Osteocyte (in vitro differentiated cells): ENCODE measurements around the gene TTC36. TPM values are rescaled to one million over a fixed set of nuclear protein-coding genes. Genes with fewer than 3 reads are reported as not detected.

ENCODE experiments used
- DNase-seq: peaks from one replicate; pipeline ENCODE4 v3.0.0; 2021; ENCODE audit warnings: mixed read lengths; ENCODE audit not compliant: unreplicated experiment; ENCODE audit errors: extremely low spot score
- H3K27ac Mint-ChIP-seq: one replicate; pipeline ENCODE4 v1.8.0; 2021; ENCODE audit warnings: mild to moderate bottlenecking, mixed read lengths; ENCODE audit not compliant: unreplicated experiment
- H3K27me3 Mint-ChIP-seq: one replicate; pipeline ENCODE4 v1.8.0; 2021; ENCODE audit warnings: mixed read lengths; ENCODE audit not compliant: unreplicated experiment
- H3K36me3 Mint-ChIP-seq: one replicate; pipeline ENCODE4 v1.8.0; 2021; ENCODE audit warnings: mixed read lengths; ENCODE audit not compliant: unreplicated experiment
- H3K4me1 Mint-ChIP-seq: one replicate; pipeline ENCODE4 v1.8.0; 2021; ENCODE audit warnings: mixed read lengths; ENCODE audit not compliant: unreplicated experiment
- H3K4me3 Mint-ChIP-seq: one replicate; pipeline ENCODE4 v1.8.0; 2021; ENCODE audit warnings: mild to moderate bottlenecking, moderate library complexity, mixed read lengths; ENCODE audit not compliant: unreplicated experiment
- H3K9me3 Mint-ChIP-seq: one replicate; pipeline ENCODE4 v1.8.0; 2021; ENCODE audit warnings: mixed read lengths; ENCODE audit not compliant: unreplicated experiment
- total RNA-seq: library from RNA; stranded (reverse); gene quantifications from 2 replicates; pipeline ENCODE4 v1.2.1, GENCODE V29; 2021
- TF ChIP-seq, protein P1 (sequence below): fragments of 200-600 bp; sonication (generic); IDR thresholded peaks from 2 replicates; pipeline ENCODE4 v1.5.0; 2021; ENCODE audit warnings: antibody characterized with exemption, mild to moderate bottlenecking, moderate library complexity

TTC36 gene
- total RNA-seq, 1 donor from 2014 or later = 1.2 TPM

DNA sequence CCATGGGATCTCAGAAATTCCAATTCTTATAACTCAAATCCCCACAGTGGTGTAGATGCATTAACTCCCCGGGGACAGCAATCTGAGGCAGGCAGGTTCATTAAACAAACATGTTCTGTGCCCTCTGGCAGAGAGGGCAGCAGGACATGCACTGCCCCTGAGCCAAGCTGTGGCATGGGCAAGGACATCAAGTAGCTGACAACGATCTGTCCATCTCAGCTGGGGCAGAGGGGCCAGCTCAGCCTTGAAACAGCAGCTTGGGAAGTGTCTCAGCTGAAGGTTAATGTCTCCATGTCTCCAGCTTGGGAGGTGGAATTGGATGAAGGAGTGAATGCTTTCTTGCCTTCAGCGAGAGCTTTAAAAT lies 17.4 kb downstream of the TTC36 start:
- TF ChIP-seq, protein P1, sequence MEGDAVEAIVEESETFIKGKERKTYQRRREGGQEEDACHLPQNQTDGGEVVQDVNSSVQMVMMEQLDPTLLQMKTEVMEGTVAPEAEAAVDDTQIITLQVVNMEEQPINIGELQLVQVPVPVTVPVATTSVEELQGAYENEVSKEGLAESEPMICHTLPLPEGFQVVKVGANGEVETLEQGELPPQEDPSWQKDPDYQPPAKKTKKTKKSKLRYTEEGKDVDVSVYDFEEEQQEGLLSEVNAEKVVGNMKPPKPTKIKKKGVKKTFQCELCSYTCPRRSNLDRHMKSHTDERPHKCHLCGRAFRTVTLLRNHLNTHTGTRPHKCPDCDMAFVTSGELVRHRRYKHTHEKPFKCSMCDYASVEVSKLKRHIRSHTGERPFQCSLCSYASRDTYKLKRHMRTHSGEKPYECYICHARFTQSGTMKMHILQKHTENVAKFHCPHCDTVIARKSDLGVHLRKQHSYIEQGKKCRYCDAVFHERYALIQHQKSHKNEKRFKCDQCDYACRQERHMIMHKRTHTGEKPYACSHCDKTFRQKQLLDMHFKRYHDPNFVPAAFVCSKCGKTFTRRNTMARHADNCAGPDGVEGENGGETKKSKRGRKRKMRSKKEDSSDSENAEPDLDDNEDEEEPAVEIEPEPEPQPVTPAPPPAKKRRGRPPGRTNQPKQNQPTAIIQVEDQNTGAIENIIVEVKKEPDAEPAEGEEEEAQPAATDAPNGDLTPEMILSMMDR = no peak
- Mint-ChIP-seq H3K27me3 (no peaks in the 10 kb centered on the region), H3K4me3 (no peak overlapping the region), H3K36me3 (peaks cover 24% of the 10 kb centered on the region), H3K9me3 (no peaks in the 10 kb centered on the region), H3K4me1 (peaks cover 11% of the 10 kb centered on the region), H3K27ac (peak overlapping the region; percentile 38)
- DNase-seq = no peak

DNA sequence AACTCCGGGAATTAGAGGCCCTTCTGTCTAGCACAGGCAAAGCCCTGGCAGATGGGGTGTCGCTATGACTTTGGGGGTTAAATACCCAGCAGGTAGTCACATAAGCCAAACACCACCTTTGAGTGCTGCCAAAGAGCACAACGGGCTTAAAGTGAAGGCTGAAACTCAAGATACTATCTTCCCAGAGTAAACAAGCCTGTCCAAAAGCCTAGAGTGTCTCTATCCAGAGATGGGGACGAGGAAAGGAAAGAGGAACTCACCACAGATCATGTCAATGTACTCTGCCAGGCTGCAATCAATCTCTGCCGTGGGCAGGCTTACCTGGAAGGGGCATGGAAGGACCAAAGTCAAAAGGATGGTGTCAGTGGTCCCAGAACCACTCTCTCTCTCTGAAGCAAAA lies 18.3 kb downstream of the TTC36 start:
- TF ChIP-seq, protein P1 = no peak

DNA sequence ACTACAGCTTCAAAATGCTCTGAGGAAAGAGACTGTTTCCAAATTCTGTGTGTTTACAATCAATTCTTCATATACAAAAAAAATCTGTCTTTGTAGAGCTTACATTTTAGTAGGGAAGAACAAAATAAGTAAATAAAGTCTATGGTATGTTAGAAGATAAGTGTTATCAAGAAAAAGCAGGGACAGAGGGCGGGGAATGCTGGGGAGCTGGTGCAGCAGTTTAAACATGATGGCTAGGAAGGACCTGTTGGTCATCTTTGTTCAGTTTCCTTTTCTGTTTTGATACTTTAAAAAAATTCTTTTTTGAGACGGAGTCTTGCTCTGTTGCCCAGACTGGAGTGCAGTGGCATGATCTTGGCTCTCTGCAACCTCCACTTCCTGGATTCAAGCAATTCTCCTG lies 19.9 kb downstream of the TTC36 start:
- Mint-ChIP-seq H3K27me3 (no peaks in the 10 kb centered on the region), H3K27ac (no peak overlapping the region)

More for the DNA sequence above, 18.3 kb downstream of the TTC36 start:
- Mint-ChIP-seq H3K27me3 (no peaks in the 10 kb centered on the region), H3K36me3 (peaks cover 20% of the 10 kb centered on the region), H3K27ac (no peak overlapping the region), H3K4me3 (no peak overlapping the region), H3K9me3 (no peaks in the 10 kb centered on the region), H3K4me1 (peaks cover 8% of the 10 kb centered on the region)
- DNase-seq = no peak

DNA sequence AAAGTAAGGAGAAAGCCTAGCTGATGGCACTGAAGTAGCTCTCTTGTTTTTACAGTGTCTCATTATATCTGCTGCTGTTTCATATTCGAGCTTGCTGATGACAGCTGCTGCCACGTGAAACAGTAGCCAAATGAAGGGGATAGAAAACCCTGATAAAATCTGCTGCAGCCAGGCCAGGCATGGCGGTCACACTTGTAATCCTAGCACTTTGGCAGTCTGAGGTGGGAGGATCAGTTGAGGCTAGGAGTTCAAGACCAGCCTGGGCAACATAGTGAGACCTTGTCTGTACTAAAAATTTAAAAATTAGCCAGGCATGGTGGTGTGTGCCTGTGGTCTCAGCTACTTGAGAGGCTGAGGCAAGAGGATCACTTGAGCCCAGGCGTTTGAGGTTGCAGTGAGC lies 25.1 kb downstream of the TTC36 start:
- no peaks in the 10 kb centered on the region for H3K9me3 Mint-ChIP-seq
- H3K27ac Mint-ChIP-seq = no peak overlapping the region
- TF ChIP-seq, protein P1 = no peak
- no peaks in the 10 kb centered on the region for H3K4me1 Mint-ChIP-seq
- H3K36me3 Mint-ChIP-seq = peaks cover 21% of the 10 kb centered on the region
- H3K27me3 Mint-ChIP-seq = no peaks in the 10 kb centered on the region
- DNase-seq = peak; percentile 51
- H3K4me3 Mint-ChIP-seq = no peak overlapping the region

More for the DNA sequence above, 19.9 kb downstream of the TTC36 start:
- DNase-seq = no peak
- TF ChIP-seq, protein P1 = no peak
- Mint-ChIP-seq H3K9me3 (no peaks in the 10 kb centered on the region), H3K4me3 (no peak overlapping the region), H3K36me3 (peaks cover 22% of the 10 kb centered on the region), H3K4me1 (peaks cover 8% of the 10 kb centered on the region)

DNA sequence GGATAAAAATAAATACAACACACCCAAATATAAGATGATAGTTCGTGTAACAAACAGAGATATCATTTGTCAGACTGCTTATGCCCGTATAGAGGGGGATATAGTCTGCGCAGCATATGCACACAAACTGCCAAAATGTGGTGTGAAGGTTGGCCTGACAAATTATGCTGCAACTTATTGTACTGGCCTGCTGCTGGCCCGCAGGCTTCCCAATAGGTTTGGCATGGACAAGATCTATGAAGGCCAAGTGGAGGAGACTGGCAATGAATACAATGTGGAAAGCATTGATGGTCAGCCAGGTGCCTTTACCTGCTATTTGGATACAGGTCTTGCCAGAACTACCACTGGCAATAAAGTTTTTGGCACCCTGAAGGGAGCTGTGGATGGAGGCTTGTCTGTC lies 33.5 kb downstream of the TTC36 start:
- no peak overlapping the region for H3K4me3 Mint-ChIP-seq
- H3K36me3 Mint-ChIP-seq = peaks cover 15% of the 10 kb centered on the region
- H3K9me3 Mint-ChIP-seq = no peaks in the 10 kb centered on the region
- DNase-seq = no peak
- H3K27ac Mint-ChIP-seq = no peak overlapping the region
- TF ChIP-seq, protein P1 = no peak
- H3K27me3 Mint-ChIP-seq = no peaks in the 10 kb centered on the region
- H3K4me1 Mint-ChIP-seq = peaks cover 15% of the 10 kb centered on the region
